Body of pancreas (tissue), 4 donors: ENCODE data around the gene IMPDH1.

Experiments used
- POLR2A ChIP-seq, 3 donors: fragments of 450-650 bp; IDR thresholded peaks; one replicate each; pipeline ENCODE4 v1.6.1; 2016; ENCODE audit warnings: antibody characterized with exemption in 3 of 3, mild to moderate bottlenecking in 2 of 3
- TF ChIP-seq, protein P1 (sequence below), 7 experiments: fragments of 450-650 bp in 4 of 7; fragments of 200-600 bp in 3 of 7; sonication (generic) in 3 of 7; IDR thresholded peaks; one replicate each; pipeline ENCODE4 v1.5.1; 2016 to 2019; ENCODE audit warnings: antibody characterized with exemption in 7 of 7

DNA sequence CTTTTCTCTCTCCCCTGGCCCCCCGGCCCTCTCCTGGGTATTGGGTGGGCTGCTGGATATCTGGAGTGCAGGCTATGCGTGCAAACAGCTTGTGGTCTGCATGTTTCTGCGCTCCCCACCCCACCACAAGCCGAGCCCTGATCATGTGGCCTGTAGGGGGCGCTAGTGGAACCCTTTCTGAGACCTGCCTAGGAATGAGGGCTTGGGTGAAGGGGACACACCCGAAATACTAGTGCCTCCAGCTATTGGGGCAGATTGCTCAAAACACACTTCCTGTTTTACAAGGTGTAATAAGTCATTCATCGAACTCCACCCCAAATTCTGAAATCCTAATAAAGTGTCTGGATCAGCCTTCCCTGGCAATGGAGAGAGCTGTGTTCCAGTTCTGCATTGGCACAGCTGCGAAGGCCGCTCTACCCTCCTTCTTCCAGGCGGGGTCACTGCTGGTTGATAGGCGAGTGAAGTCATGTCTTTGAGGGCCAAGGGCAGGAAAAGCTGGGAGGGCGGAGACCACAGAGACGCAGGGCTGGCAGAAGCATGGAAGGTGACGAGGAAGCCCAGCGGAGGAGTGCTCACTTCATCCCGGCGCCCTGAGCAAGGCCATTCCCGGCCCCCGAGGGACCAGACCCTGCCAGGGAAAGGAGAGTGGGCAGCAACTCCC lies 28.5 kb downstream of the IMPDH1 start:
- TF ChIP-seq, protein P1, sequence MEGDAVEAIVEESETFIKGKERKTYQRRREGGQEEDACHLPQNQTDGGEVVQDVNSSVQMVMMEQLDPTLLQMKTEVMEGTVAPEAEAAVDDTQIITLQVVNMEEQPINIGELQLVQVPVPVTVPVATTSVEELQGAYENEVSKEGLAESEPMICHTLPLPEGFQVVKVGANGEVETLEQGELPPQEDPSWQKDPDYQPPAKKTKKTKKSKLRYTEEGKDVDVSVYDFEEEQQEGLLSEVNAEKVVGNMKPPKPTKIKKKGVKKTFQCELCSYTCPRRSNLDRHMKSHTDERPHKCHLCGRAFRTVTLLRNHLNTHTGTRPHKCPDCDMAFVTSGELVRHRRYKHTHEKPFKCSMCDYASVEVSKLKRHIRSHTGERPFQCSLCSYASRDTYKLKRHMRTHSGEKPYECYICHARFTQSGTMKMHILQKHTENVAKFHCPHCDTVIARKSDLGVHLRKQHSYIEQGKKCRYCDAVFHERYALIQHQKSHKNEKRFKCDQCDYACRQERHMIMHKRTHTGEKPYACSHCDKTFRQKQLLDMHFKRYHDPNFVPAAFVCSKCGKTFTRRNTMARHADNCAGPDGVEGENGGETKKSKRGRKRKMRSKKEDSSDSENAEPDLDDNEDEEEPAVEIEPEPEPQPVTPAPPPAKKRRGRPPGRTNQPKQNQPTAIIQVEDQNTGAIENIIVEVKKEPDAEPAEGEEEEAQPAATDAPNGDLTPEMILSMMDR (IDR thresholded peaks at IDR 0.05): peak in 3 of 7 experiments; percentile 5 to 10 (median 8)
- no peak for TF ChIP-seq POLR2A (IDR thresholded peaks at IDR 0.05)
